ENCODE results near the gene CCDC154.

Gene CCDC154

DNA sequence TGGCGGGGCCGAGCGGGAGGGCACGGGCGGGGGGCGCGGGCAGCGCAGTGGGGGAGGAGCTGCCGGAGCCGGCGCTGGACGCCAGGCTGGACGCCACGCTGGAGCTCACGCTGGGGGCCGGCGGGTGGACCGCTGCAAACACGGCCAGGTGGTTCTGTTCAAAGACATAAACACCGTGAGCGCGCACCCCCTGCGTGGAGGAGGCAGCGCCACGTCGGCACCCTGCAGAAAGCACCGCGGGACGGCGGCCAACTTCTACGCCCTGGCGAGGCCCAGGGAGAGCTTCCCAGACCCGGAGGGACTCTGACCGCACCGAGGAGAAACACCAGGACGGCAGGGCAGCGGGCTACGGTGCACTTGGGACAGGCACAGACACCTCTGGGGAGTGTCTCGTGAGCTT, 59.1 kb downstream of the CCDC154 start:
- Histone ChIP-seq H3K4me3 (ENCODE audit: control insufficient read depth in 1 of 7, extremely low read depth in 1 of 7, insufficient read depth in 4 of 7, low read depth in 2 of 7, low read length in 6 of 7) (no peak overlapping the region), H3K27ac (ENCODE audit: insufficient read depth in 1 of 2, low read depth in 1 of 2, low read length in 2 of 2, poor library complexity in 1 of 2, severe bottlenecking in 2 of 2) (no peak overlapping the region), H3K4me1 (ENCODE audit: control extremely low read depth in 1 of 4, control insufficient read depth in 4 of 4, insufficient read depth in 4 of 4, low read length in 3 of 4) (peaks cover 0 to 2% (median under 1%) of the 10 kb centered on the region in 4 experiments), H3K27me3 (replicated peaks in 2 of 5; ENCODE audit: control insufficient read depth in 4 of 5, insufficient read depth in 5 of 5, low read length in 4 of 5) (no peaks in the 10 kb centered on the region), H3K9me3 (ENCODE audit: control extremely low read depth in 1 of 5, control insufficient read depth in 4 of 5, insufficient read depth in 2 of 5, low read depth in 1 of 5, low read length in 4 of 5) (no peaks in the 10 kb centered on the region), H3K36me3 (ENCODE audit: control insufficient read depth in 4 of 4, insufficient read depth in 4 of 4, low read length in 3 of 4) (peaks cover 4 to 69% (median 30%) of the 10 kb centered on the region in 4 experiments)
- no peak for DNase-seq
- POLR2A ChIA-PET: no interaction called here
- WGBS (ENCODE audit: insufficient coverage): 98% methylated on average over 38 of the region's 39 CpGs
- CTCF ChIA-PET: no interaction called here
